Stomach (tissue), 9 donors: ENCODE measurements around the gene PRKCA. TPM values are rescaled to one million over a fixed set of nuclear protein-coding genes. Genes with fewer than 3 reads are reported as not detected.

Experiments used
- DNase-seq, 2 donors: peaks; one replicate each; pipeline versions ENCODE4 v3.0.0 to v3.0.0-alpha.2; 2013 to 2019
- H3K27ac ChIP-seq, 5 donors: fragments of 200-600 bp in 4 of 5; sonication (generic) in 4 of 5; one replicate each; pipeline ENCODE4 v1.5.1; 2013 to 2019; ENCODE audit warnings: mild to moderate bottlenecking in 1 of 5, moderate library complexity in 1 of 5
- H3K27me3 ChIP-seq, 3 donors: fragments of 200-600 bp; sonication (generic); one replicate each; pipeline ENCODE4 v1.5.1; 2017 to 2019; ENCODE audit warnings: mixed run types in 1 of 3
- H3K36me3 ChIP-seq, 4 donors: fragments of 200-600 bp; sonication (generic); 1 replicate in 3 of 4; 2 replicates in 1 of 4; pipeline ENCODE4 v1.5.1; 2016 to 2019
- H3K4me1 ChIP-seq, 4 donors: fragments of 200-600 bp; sonication (generic); one replicate each; pipeline ENCODE4 v1.5.1; 2016 to 2019
- H3K4me3 ChIP-seq, 4 donors: fragments of 200-600 bp; sonication (generic) in 3 of 4; one replicate each; pipeline ENCODE4 v1.5.1; 2016 to 2019; ENCODE audit warnings: mild to moderate bottlenecking in 1 of 4
- H3K9me3 ChIP-seq, 4 donors: fragments of 200-600 bp; sonication (generic); one replicate each; pipeline ENCODE4 v1.5.1; 2016 to 2019
- CTCF ChIP-seq, 7 experiments: fragments of 450-650 bp in 4 of 7; fragments of 200-600 bp in 3 of 7; sonication (generic) in 3 of 7; IDR thresholded peaks; one replicate each; pipeline ENCODE4 v1.5.1; 2016 to 2019; ENCODE audit warnings: antibody characterized with exemption in 7 of 7, control low read depth in 2 of 7, mild to moderate bottlenecking in 1 of 7
- EP300 ChIP-seq: sonication (generic); formaldehyde crosslinking; IDR thresholded peaks from one replicate; pipeline ENCODE4 v1.6.1; 2017; ENCODE audit warnings: antibody characterized with exemption
- POLR2A ChIP-seq, 4 donors: fragments of 450-650 bp; IDR thresholded peaks; one replicate each; pipeline ENCODE4 v1.6.1; 2016; ENCODE audit warnings: antibody characterized with exemption in 4 of 4, control low read depth in 2 of 4, mild to moderate bottlenecking in 1 of 4, moderate library complexity in 1 of 4
- POLR2AphosphoS5 ChIP-seq, 3 donors: sonication (generic); formaldehyde crosslinking; IDR thresholded peaks; one replicate each; pipeline ENCODE4 v1.6.1; 2016; ENCODE audit warnings: antibody characterized with exemption in 3 of 3
- WGBS, 5 donors: extraction: QIAGEN DNeasy Blood & Tissue Kit in 3 of 5; methylation state at CpG; one replicate each; pipeline versions ENCODE4 v1.1.5 to v1.1.7; 2013 to 2018; 5-methylcytosine and 5-hydroxymethylcytosine counted together
- intact Hi-C: fragments of 100-400 bp; cut with DNase I; formaldehyde crosslinking; loops from one replicate; pipeline ENCODE4 v1.15.1; 2023; ENCODE audit warnings: low total_unique reads
- polyA plus RNA-seq, 3 donors: library from polyadenylated mRNA; stranded (reverse); fragments of 200-250 nt; gene quantifications; one replicate each; pipeline ENCODE4 v1.2.3, GENCODE V29; 2013
- total RNA-seq, 5 donors: library from RNA; depleted of rRNA; stranded (reverse); fragments of >200 nt; gene quantifications; one replicate each; pipeline versions ENCODE4 v1.1.0 to v1.2.3, GENCODE V29; 2014 to 2016
- donor health status: healthy with polysubstance abuse.
- donor health status: Bipolar disorder and iron deficiency.
- donor health status: healthy.

Gene PRKCA
- total and polyA plus RNA-seq, 8 donors, result 2.1 to 41.1 (median 12.2) TPM

GRCh38 chr17:66829883-66830282, 527.5 kb downstream of the PRKCA start:
- intact Hi-C loops, result no loop called here
- H3K9me3 ChIP-seq, result no peaks in the 10 kb centered on the region
- DNase-seq, result peak in 1 of 2 donors; percentile 72
- peaks cover 1 to 75% (median 28%) of the 10 kb centered on the region in 3 donors for H3K27me3 ChIP-seq
- no peak overlapping the region for H3K27ac ChIP-seq
- H3K4me3 ChIP-seq, result no peak overlapping the region
- no peak for TF ChIP-seq CTCF (IDR thresholded peaks at IDR 0.05)
- TF ChIP-seq POLR2AphosphoS5 (IDR thresholded peaks at IDR 0.05), result no peak
- no peak for TF ChIP-seq EP300
- no peak for TF ChIP-seq POLR2A (IDR thresholded peaks at IDR 0.05)
- H3K4me1 ChIP-seq, result peaks cover 0 to 10% (median 1%) of the 10 kb centered on the region in 4 donors
- H3K36me3 ChIP-seq, result no peaks in the 10 kb centered on the region
- 12 to 14% (median 14%) methylated on average over 10 of the region's 10 CpGs for WGBS, 5 donors

GRCh38 chr17:66830451-66830850, 528.0 kb downstream of the PRKCA start:
- no peaks in the 10 kb centered on the region for H3K36me3 ChIP-seq
- TF ChIP-seq POLR2A (IDR thresholded peaks at IDR 0.05) (no peak), EP300 (no peak), CTCF (IDR thresholded peaks at IDR 0.05) (no peak), POLR2AphosphoS5 (IDR thresholded peaks at IDR 0.05) (no peak)
- WGBS, 5 donors, result 16 to 33% (median 23%) methylated on average over 4 of the region's 4 CpGs
- peaks cover 7 to 77% (median 33%) of the 10 kb centered on the region in 3 donors for H3K27me3 ChIP-seq
- H3K4me3 ChIP-seq, result no peak overlapping the region
- H3K9me3 ChIP-seq, result no peaks in the 10 kb centered on the region
- peaks cover 0 to 15% (median 3%) of the 10 kb centered on the region in 4 donors for H3K4me1 ChIP-seq
- intact Hi-C loops, result no loop called here
- no peak overlapping the region for H3K27ac ChIP-seq
- DNase-seq, result no peak

DNA sequence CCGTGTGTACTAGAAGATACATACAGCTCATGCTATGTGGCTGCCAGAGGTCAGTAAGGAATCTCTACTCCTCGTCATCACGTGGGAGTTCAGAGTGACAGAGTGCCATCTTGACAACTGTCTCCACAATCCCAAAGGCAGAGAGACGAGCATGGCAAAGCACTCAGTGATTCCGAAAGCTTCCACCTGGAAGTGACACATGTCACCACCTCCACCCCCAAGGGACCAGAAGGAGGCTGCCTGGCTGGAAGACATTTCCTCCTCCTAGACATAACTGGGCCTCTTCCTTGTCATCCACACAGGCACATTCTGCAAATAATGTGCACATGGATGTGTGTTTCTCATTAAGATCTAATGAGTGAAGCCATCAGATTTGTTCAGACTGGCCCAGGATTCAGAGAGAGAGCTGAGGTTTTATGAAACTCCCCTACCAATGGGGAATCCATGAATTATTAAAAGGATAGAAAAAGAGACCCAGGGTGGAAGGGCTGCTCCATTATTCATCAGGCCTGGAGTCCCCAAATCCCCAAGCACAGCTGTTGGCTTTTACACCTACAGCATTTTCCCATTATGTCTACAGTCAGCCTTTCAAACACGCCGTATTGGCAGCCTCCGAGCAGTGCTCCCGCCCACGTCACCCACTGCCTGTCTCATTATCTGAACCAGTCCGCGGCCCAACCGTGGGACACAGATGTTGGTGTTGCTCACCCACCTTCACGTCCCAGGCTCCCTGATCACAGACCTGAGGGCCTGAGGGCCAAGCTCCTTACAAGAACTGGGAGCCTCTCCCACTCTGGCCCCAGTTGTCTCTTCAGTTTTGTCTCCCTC, 529.2 kb downstream of the PRKCA start:
- Histone ChIP-seq H3K4me1 (peaks cover 0 to 15% (median 3%) of the 10 kb centered on the region in 4 donors), H3K36me3 (no peaks in the 10 kb centered on the region), H3K4me3 (no peak overlapping the region), H3K27me3 (peaks cover 7 to 88% (median 45%) of the 10 kb centered on the region in 3 donors), H3K27ac (no peak overlapping the region), H3K9me3 (no peaks in the 10 kb centered on the region)
- intact Hi-C loops, result no loop called here
- 72 to 84% (median 82%) methylated on average over 14 of the region's 14 CpGs for WGBS, 5 donors
- TF ChIP-seq CTCF (IDR thresholded peaks at IDR 0.05), result no peak
- no peak for TF ChIP-seq POLR2A (IDR thresholded peaks at IDR 0.05)
- no peak for TF ChIP-seq POLR2AphosphoS5 (IDR thresholded peaks at IDR 0.05)
- no peak for TF ChIP-seq EP300
- DNase-seq, result no peak

DNA sequence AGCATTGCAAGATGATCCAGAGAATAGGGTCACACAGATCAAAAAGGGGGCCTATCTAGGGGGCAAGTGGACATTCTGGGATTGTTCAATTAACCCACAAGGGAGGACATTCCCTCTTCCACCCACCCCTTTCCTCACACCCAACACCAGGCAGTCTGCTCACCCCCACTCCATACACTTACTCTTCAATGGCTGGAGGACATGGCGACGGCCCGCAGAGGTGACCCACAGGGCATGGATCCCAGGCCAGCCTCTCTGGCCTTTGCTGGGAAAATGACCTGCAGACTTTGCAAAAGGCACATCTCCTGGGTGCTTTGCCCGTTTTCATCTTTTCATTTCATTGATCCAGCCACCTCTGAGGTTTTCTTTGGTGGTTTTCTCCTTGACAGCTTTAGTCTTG, 530.8 kb downstream of the PRKCA start:
- Histone ChIP-seq H3K9me3 (no peaks in the 10 kb centered on the region), H3K4me1 (peaks cover 0 to 15% (median 3%) of the 10 kb centered on the region in 4 donors), H3K27ac (no peak overlapping the region), H3K27me3 (peaks cover 7 to 90% (median 46%) of the 10 kb centered on the region in 3 donors), H3K4me3 (no peak overlapping the region), H3K36me3 (no peaks in the 10 kb centered on the region)
- DNase-seq, result no peak
- intact Hi-C loops, result no loop called here
- WGBS, 5 donors, result 81 to 88% (median 83%) methylated on average over 4 of the region's 4 CpGs
- TF ChIP-seq EP300 (no peak), POLR2A (IDR thresholded peaks at IDR 0.05) (no peak), POLR2AphosphoS5 (IDR thresholded peaks at IDR 0.05) (no peak), CTCF (IDR thresholded peaks at IDR 0.05) (no peak)
